Stimulated activated CD4-positive, alpha-beta T cell treated with anti-CD3 and anti-CD28 coated beads, Interleukin-1b, Interleukin-23, amount 100 ng/mL, for 1 hour (primary cell): ENCODE data around the gene CNOT10.
A peak's percentile ranks its signal among the peaks of the same experiment; 100 is the strongest.
"Not testable (repeated sequence)": the region's sequence is repeated elsewhere in the genome, so short reads cannot be mapped to it uniquely, and the experiment has no call there.

ENCODE experiments used
- DNase-seq, 2 donors: peaks; one replicate each; pipeline ENCODE4 v3.0.0-alpha.2; 2020; ENCODE audit warnings: low read depth in 2 of 2

The CNOT10 gene, protein sequence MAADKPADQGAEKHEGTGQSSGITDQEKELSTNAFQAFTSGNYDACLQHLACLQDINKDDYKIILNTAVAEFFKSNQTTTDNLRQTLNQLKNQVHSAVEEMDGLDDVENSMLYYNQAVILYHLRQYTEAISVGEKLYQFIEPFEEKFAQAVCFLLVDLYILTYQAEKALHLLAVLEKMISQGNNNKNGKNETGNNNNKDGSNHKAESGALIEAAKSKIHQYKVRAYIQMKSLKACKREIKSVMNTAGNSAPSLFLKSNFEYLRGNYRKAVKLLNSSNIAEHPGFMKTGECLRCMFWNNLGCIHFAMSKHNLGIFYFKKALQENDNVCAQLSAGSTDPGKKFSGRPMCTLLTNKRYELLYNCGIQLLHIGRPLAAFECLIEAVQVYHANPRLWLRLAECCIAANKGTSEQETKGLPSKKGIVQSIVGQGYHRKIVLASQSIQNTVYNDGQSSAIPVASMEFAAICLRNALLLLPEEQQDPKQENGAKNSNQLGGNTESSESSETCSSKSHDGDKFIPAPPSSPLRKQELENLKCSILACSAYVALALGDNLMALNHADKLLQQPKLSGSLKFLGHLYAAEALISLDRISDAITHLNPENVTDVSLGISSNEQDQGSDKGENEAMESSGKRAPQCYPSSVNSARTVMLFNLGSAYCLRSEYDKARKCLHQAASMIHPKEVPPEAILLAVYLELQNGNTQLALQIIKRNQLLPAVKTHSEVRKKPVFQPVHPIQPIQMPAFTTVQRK

DNA sequence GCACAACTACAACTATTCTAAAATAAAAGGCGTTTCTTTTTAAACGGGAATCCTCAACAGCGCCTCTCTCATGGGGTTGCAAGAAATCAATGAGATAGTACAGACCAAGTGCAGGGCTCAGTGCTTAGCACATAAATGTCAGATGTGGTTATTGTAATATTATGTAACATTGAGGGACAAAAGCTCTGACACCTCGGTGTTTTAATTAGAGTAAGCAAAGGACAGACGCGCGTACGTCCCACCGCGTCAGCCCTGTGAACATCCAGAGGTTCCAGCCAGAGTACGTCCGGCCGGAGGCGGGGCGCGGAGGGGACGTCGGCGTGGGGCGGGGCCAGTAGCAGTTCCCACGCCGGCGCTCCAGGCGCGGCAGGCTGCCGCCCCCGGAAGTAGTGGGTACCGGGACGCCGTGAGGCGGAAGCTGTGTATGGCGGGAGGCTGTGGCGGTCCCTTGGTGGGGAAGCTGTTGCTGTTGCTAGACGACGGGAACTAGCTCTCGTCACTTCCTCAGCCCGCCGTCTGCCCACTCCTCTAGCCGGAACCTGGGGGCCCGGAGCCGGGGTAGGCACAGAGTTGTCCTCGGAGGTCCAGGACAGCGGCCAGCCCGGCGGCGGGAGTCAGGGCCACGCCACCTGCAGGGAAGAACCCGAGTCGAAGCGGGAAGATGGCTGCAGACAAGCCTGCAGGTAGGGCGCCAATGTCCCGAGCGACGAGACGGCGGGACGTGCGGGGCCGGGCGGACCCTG is at the start of gene CNOT10:
TSS of gene CNOT10 (plus strand) at position 389 of the 743 bp plus-strand sequence. CDS start at position 662, 273 bp downstream.
- DNase-seq, result peak; percentile 83 to 85

DNA sequence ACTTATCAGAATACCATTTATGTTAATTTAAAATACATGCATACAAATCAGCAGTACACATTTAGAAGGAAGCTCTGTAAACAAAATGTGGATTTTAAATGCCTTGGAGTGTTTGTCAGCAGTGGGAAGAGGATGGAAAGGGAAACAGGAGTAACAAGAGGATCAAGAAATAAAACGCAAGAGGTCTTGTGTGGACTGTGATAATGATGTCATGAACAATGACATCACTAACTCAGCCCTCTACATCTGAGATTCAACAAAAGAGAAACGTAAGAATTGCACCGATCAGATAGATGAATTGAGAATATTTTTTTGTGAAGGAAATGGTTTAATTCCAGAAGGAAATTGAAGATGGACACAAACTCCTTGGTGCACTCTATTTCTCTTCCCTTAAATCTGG is 44.0 kb upstream of the CNOT10 start:
- no peak for DNase-seq

DNA sequence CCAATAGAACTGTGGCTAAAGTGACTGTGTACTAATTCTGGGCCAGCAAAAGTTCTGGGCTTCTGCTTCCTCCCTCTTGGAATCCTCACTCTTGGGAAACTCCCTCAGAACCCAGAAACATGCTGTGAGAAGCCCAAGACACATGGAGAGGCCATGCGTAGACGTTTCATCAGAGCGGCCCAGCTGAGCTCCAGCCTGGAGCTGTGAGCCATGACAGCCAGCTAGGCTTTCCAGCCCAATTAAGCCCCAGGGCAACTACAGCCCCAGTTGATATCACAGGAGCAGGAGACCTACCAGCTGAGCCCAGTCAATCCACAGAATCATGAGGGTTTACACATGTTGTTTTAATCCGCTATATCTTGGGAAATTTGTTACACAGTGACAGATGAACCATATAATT is 43.6 kb upstream of the CNOT10 start:
- DNase-seq, result no peak

DNA sequence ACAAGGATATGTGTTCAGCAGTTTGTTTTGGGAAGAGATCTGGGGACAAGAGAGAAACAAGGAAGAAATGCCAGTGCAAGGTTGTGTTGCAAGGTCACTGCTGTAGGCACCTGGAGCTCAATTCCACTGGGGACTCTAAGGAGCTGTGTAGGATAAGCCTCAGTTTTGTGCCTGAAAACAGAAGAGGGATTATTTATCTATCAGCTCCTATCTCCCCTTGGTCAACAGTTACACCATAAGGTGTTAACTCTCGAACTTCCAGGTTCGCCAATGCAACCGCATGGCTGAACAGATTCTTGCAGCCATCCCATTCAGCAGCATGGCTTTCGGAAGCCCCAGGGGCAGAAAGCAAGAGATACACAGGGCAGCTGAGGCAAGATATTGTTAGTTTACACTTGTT is 41.6 kb upstream of the CNOT10 start:
- no peak for DNase-seq

DNA sequence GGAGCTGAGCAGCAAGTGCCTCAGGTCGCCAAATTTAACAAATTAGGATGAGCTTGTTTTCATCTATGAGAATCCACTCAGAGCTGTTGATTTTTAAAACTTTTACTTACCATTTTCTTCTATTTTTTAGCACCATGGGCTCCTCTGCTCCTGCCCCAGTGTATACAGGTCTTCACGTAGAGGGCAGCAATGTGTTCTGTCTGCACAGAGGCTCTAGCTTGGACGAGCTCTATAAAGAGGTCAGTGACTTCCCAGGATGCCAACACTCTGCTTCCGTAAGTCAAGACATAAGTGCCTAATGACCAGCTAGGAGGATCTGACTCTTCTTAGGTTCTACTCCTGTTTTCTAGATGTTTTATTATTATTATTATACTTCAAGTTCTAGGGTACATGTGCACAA is 41.2 kb upstream of the CNOT10 start:
- DNase-seq, result no peak

DNA sequence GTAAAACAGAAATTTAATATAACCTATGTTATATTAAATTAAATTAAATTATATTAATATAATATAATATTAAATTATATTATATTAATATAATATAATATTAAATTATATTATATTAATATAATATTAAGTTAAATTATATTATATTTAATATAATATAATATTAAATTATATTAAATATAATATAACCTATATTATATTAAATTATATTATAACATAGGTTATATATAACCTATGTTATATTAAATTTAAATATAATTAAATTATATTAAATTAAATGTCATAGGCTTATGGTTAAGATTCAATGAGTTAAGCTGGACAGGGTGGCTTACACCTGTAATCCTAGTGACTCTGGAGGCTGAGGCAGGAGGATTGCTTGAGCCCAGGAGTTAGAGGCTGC is 40.6 kb upstream of the CNOT10 start:
- no peak for DNase-seq

DNA sequence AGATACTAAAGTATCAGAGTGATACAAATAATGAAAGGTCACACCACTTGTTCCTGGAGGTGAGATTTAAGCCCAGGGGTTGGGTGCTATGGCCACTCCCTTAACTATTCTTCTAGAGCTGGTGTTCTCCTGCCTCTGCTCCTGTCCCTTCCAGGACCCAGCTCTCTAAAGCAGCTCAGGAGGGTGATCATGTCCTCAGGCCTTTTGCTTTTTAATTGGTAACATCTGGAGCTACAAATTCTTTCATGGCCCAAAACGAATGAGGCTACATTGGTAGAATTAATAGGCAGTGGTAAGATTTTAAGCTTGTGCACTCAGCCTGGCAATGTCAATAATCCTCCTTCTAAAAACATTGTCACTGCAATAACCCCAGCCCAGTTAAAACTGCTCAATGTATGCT is 38.2 kb upstream of the CNOT10 start:
- DNase-seq, result no peak

DNA sequence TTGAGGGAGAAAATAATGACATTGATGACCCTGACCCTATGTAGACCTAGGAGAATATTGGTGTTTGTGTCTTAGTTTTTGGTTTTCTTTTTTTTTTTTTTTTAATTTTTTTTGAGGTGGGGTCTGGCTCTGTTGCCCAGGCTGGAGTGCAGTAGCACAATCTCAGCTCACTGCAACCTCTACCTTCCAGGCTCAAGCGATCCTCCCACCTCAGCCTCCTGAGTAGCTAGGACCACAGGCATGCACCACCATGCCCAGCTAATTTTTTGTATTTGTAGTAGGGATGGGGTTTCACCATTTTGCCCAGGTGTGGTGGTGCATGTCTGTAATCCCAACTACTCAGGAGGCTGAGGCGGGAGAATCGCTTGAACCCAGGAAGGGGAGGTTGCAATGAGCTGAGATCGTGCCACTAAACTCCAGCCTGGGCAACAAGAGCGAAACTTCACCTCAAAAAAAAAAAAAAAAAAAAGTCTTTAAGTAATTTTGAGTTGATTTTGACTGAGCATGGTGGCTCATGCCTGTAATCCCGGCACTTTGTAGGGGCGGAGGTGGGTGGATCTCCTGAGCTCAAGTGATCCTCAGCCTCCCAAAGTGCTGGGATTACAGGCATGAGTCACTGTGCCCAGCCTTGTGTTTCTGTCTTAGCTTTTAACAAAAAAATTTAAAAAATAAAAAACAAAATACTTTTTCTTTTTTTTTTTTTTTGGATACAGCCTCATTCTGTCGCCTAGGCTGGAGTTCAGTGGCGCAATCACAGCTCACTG is 32.5 kb upstream of the CNOT10 start:
- DNase-seq, result not testable (repeated sequence)

DNA sequence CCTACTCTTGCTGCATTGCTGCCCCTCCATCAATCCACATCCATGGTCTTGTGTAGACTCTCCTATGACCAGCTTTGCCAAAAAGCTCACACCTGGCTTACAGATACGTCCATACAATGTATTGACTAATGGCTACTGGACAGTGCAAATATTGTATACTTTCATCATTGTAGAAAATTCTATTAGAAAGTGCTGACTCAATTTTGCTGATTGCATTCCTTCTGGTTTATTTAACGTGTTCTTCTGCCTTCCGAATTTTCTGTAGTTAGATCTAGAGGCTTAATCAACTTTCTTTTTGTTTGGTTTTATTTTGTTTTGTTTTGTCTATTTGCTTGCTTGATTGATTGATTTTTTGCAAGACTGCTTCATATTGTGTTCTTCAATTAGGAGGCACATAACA is 29.8 kb upstream of the CNOT10 start:
- DNase-seq, result no peak

DNA sequence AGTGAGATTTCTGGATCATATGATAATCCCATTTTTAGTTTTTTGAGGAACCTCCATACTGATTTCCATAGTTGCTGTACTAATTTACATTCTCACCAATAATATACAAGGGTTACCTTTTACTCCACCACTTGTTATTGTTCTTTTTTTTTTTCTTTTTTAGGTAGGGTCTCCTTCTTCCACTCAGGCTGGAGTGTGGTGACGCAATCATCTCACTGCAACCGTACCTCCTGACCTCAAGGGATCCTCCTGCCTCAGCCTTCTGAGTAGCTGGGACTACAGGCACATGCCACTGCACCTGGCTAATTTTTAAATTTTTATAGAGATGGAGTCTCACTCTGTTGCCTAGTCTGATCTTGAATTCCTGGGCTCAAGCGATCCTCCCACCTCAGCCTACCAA is 24.4 kb upstream of the CNOT10 start:
- no peak for DNase-seq

DNA sequence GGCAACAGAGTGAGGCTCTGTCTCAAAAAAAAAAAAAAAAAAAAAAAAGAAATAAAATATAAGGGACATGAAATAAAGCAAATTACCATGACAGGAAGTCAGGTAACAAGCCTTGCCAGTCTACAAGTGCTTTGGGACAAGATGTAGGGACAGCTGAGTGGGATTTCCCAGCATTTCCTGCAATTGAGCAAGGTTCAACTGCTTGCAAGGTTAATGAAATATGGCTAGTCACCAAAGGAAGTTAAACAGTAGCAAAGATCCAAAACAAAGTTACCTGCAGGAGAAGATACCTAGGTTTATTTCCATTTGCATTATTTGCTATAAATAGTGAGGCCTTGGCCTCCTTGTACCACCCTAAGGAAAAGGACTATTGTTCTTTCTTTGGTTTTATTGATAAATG is 22.3 kb upstream of the CNOT10 start:
- no peak for DNase-seq

DNA sequence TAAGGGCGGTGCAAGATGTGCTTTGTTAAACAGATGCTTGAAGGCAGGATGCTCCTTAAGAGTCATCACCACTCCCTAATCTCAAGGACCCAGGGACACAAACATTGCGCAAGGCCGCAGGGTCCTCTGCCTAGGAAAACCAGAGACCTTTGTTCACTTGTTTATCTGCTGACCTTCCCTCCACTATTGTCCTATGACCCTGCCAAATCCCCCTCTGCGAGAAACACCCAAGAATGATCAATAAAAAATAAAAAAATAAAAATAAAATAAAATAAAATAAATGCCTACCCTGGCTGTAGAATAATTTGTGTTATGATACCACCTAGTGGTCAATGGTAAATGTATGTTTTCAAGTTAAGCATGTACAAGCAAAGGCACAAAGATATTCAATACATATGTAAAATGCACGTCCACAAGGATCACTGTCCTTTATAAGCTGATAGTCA is 20.3 kb upstream of the CNOT10 start:
- DNase-seq, result not testable (repeated sequence)

DNA sequence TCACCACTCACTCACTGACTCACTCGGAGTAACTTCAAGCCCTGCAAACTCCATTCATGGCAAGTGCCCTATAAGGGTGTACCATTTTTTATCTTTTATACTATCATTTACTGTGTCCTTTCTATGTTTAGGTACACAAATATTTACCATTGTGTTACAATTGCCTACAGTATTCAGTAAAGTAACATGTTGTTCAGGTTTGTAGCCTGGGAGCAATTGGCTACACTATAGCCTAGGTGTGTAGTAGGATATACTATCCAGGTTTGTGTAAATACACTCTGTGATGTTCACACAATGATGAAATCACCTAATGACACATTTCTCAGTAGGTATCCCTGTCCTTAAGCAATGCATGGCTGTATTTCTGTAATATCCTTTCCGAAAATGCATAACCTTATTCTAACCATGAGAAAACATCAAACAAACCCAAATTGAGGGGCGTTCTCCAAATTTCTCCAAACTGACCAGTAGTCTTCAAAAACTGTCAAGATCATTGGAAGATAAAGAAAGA is 17.9 kb upstream of the CNOT10 start:
- no peak for DNase-seq

DNA sequence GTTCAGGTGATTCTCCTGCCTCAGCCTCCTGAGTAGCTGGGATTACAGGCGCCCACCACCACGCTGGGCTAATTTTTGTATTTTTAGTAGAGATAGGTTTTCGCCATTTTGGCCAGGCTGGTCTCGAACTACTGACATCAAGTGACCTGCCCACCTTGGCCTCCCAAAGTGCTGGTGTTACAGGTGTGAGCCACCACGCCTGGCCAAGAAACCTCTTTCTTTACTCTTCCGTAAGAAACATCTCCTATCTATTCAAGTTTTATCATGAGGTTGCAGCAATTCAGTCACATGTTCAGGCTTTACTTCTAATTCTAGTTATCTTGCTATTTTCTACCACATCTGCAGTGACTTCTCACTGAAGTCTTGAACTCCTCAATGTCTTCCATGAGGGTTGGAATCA is 15.8 kb upstream of the CNOT10 start:
- not testable (repeated sequence) for DNase-seq

DNA sequence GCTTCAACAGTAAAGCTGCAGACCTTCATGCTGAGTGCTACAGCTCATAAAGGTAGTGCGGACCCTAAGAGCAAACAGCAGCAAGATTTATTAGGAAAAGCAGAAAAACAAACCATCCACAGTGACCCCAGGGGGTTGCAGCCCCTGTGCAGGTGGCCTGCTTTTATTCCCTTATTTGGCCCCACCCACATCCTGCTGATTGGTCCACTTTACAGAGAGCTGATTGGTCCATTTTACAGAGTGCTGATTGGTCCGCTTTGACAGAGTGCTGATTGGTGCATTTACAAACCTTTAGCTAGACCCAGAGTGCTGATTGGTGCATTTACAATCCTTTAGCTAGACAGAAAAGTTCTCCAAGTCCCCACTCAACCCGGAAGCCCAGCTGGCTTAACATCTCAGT is 11.3 kb upstream of the CNOT10 start:
- DNase-seq, result not testable (repeated sequence)

DNA sequence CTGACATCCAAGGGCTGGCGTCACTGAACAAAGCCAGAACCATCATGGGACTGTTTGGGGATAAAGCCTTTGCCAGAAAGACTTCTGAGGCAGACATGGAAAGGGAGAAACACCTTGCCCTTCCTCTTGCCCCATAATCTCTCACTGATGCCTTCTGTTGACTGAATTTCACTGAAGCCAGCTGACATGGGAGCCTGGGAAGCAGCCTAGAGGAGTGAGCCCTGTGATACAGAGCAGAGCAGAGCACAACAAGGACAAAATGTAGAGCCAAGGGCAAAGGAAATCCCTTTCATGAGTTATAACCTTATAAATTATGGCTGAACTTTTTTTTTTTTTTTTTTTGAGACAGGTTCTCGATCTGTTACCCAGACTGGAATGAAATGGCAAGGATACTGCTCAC is 9.8 kb upstream of the CNOT10 start:
- DNase-seq, result no peak

DNA sequence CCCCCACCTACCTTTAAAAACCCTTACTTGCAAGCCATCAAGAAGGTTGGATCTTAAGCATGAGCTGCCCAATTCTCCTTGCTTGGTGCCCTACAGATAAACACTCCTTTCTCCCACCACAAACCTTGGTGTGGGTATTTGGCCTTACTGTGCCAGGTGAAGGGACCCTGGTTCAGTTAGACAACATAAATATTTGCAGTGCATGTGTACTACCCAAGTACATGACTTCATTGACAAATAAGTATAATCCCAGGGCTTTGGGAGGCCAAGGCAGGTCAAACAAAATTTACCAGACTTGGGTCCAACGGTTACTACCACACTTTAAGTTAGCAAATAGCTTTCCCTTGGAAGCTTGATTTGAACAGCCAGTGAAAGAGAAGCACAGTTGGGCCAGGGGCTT is 9.3 kb upstream of the CNOT10 start:
- no peak for DNase-seq

DNA sequence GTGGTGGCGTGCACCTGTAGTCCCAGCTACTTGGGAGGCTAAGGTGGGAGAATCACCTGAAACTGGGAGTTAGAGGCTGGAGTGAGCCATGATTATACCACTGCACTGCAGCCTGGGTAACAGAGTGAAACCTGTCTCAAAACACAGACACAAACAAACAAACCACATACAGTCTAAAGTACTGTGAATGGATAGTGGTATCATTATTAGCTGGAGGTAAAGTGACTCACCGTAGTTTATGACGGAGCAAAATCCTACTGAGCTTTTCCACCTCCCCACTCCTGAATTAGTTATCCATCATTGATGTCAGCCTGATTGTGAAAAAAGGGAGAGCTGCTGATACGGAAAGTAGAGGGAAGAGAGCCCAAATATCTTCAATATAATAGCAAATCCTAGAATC is 3.2 kb upstream of the CNOT10 start:
- no peak for DNase-seq

DNA sequence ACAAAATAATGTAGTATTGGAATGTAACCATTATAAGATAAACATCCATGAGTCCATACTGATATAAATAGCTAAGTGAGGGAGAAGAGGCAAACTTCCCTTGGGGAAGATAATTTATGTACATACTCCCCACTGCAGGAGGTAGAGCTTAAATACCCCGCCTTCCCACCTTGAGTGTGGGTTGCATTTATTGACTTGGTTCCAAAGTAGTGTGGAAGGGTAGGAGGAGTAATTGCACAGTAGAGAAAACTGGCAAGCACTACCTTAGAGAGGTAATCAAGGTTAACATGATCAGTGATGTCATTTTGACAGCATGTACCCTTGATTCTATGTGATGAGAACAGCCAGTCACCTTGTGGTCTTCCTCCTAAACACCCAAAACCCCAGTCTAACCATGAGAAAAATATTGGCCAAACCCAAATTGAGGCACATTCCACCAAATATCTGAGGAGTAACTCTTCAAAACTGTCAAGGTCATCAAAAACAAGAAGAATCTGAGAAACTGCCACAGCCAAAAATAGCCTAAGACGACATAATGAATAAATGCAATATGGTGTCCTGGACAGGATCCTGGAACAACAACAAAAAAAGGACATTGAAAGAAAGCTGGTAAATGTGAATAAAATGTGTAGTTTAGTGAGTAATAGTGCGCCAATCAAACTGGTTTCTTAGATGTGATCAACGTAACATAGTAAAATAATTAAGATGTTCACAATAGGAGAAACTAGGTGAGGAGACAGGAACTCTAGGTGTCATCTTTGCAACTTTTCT is 774 bp upstream of the CNOT10 start:
- DNase-seq, result no peak

DNA sequence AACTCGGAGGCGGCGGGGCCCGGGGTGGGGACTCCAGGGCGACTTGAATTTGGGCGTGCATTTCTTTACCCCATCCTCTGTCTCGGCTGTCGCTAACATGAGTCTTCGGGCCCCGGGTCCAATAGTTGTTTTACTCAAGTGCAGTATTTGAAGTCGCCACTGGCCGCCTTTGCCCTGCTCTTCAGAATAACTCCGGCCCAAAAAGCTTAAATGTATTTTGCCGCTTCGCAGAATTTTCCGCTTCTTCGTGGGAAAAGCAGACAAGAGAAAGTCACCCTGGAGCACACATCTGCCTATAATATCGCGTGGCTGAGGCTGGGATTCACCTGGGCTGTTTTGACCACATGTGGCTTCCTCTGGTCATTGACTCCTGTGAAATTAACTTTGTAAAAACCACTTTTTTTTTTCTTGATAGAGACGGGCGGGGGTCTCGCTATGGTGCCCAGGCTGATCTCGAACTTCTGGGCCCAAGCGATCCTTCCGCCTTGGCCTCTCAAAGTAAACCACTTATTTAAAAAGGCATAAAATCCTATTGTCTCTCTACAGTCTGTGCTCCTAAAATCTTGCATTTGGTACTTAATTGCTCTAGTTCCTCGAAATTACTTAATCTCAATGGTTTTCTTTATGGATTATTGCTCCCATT is 676 bp downstream of the CNOT10 start:
- DNase-seq, result no peak
